MM.1S (cell line): Measurements from ENCODE around the gene PXYLP1.

Experiments used
- CTCF ChIP-seq: fragments of 300-600 bp; sonication (generic); IDR thresholded peaks from 2 replicates; pipeline ENCODE4 v1.5.1; 2016; ENCODE audit warnings: antibody characterized with exemption, low read length, mixed read lengths
- EZH2 ChIP-seq: fragments of 300-600 bp; sonication (generic); optimal IDR thresholded peaks from 2 replicates; pipeline ENCODE3; 2017; ENCODE audit warnings: low read depth, mild to moderate bottlenecking, antibody characterized with exemption, low read length, mixed read lengths
- EZH2phosphoT487 ChIP-seq: fragments of 300-600 bp; sonication (generic); IDR thresholded peaks from 2 replicates; pipeline ENCODE4 v1.6.1; 2018; ENCODE audit warnings: antibody characterized with exemption, low read length

- TF ChIP-seq CTCF (no peak), EZH2 (no peak), EZH2phosphoT487 (no peak)
Observed at GRCh38 chr3:141280086-141280485, 48.5 kb downstream of the PXYLP1 start.
